ENCODE measurements around the gene ACAP2. TPM values are rescaled to one million over a fixed set of nuclear protein-coding genes. Genes with fewer than 3 reads are reported as not detected.

Gene ACAP2
- polyA plus RNA-seq, 1 donor from 2014 or later = 88.7 TPM

- H3K9me2 ChIP-seq (ENCODE audit: insufficient read depth, low read length) = no peaks in the 10 kb centered on the region
- H3F3A ChIP-seq (ENCODE audit: insufficient read depth, low read length, poor library complexity, severe bottlenecking) = no peaks in the 10 kb centered on the region
- H2AFZ ChIP-seq (ENCODE audit: low read depth, low read length) = no peak overlapping the region
- H3K9me3 ChIP-seq (ENCODE audit: low read length) = no peaks in the 10 kb centered on the region
- no peak overlapping the region for H3K4me3 ChIP-seq (ENCODE audit: low read length)
- no peaks in the 10 kb centered on the region for H3K36me3 ChIP-seq (ENCODE audit: insufficient read depth, low read length)
- H3K79me2 ChIP-seq (replicated peaks; ENCODE audit: insufficient read depth, low read length) = peaks cover 5% of the 10 kb centered on the region
- TF ChIP-seq SMC3 (conservative IDR thresholded peaks at IDR 0.05; ENCODE audit: poor library complexity) = no peak
- no peak for TF ChIP-seq RAD21 (conservative IDR thresholded peaks at IDR 0.05)
- TF ChIP-seq TAF1 (IDR thresholded peaks at IDR 0.05; ENCODE audit: low read depth) = no peak
- no peak for TF ChIP-seq EP300 (conservative IDR thresholded peaks at IDR 0.05; ENCODE audit: poor library complexity, severe bottlenecking)
- TF ChIP-seq CTCF (IDR thresholded peaks at IDR 0.05; ENCODE audit: poor library complexity, severe bottlenecking) = no peak
- TF ChIP-seq EZH2 (IDR thresholded peaks at IDR 0.05; ENCODE audit: borderline replicate concordance, insufficient read depth, low read length, poor library complexity, severe bottlenecking) = no peak
- no peak for TF ChIP-seq MXI1 (conservative IDR thresholded peaks at IDR 0.05; ENCODE audit: poor library complexity, severe bottlenecking)
- TF ChIP-seq POLR2AphosphoS5 (IDR thresholded peaks at IDR 0.05) = no peak
- no peak for TF ChIP-seq REST (IDR thresholded peaks at IDR 0.05; ENCODE audit: borderline replicate concordance)
- H3K9ac ChIP-seq (ENCODE audit: low read length) = no peak overlapping the region
- H3K27ac ChIP-seq (ENCODE audit: low read length) = no peak overlapping the region
- no peaks in the 10 kb centered on the region for H4K20me1 ChIP-seq (ENCODE audit: insufficient read depth)
- H3K27me3 ChIP-seq (ENCODE audit: insufficient read depth, low read depth, low read length) = no peaks in the 10 kb centered on the region
- H3K4me2 ChIP-seq (ENCODE audit: low read length) = no peak overlapping the region
Observed at GRCh38 chr3:195446359-195446758, 3.5 kb upstream of the ACAP2 start.

- Histone ChIP-seq H3K4me2 (ENCODE audit: low read length) (no peak overlapping the region), H3K9ac (ENCODE audit: low read length) (no peak overlapping the region), H3K9me3 (ENCODE audit: low read length) (no peaks in the 10 kb centered on the region), H3K27me3 (ENCODE audit: insufficient read depth, low read depth, low read length) (no peaks in the 10 kb centered on the region), H3K4me3 (ENCODE audit: low read length) (no peak overlapping the region), H3K36me3 (ENCODE audit: insufficient read depth, low read length) (no peaks in the 10 kb centered on the region), H3K9me2 (ENCODE audit: insufficient read depth, low read length) (no peaks in the 10 kb centered on the region), H3K79me2 (replicated peaks; ENCODE audit: insufficient read depth, low read length) (peaks cover 9% of the 10 kb centered on the region), H2AFZ (ENCODE audit: low read depth, low read length) (no peak overlapping the region), H3F3A (ENCODE audit: insufficient read depth, low read length, poor library complexity, severe bottlenecking) (no peaks in the 10 kb centered on the region), H3K27ac (ENCODE audit: low read length) (no peak overlapping the region), H4K20me1 (ENCODE audit: insufficient read depth) (no peaks in the 10 kb centered on the region)
- TF ChIP-seq POLR2AphosphoS5 (IDR thresholded peaks at IDR 0.05) (no peak), MXI1 (conservative IDR thresholded peaks at IDR 0.05; ENCODE audit: poor library complexity, severe bottlenecking) (no peak), REST (IDR thresholded peaks at IDR 0.05; ENCODE audit: borderline replicate concordance) (no peak), RAD21 (conservative IDR thresholded peaks at IDR 0.05) (no peak), EP300 (conservative IDR thresholded peaks at IDR 0.05; ENCODE audit: poor library complexity, severe bottlenecking) (no peak), TAF1 (IDR thresholded peaks at IDR 0.05; ENCODE audit: low read depth) (no peak), EZH2 (IDR thresholded peaks at IDR 0.05; ENCODE audit: borderline replicate concordance, insufficient read depth, low read length, poor library complexity, severe bottlenecking) (no peak), CTCF (IDR thresholded peaks at IDR 0.05; ENCODE audit: poor library complexity, severe bottlenecking) (no peak), SMC3 (conservative IDR thresholded peaks at IDR 0.05; ENCODE audit: poor library complexity) (no peak)
Observed at GRCh38 chr3:195445885-195446284, 3.1 kb upstream of the ACAP2 start.
